ENCODE measurements around the gene CMTM6.
"Not testable (repeated sequence)": the region's sequence is repeated elsewhere in the genome, so short reads cannot be mapped to it uniquely, and the experiment has no call there.

The CMTM6 gene

DNA sequence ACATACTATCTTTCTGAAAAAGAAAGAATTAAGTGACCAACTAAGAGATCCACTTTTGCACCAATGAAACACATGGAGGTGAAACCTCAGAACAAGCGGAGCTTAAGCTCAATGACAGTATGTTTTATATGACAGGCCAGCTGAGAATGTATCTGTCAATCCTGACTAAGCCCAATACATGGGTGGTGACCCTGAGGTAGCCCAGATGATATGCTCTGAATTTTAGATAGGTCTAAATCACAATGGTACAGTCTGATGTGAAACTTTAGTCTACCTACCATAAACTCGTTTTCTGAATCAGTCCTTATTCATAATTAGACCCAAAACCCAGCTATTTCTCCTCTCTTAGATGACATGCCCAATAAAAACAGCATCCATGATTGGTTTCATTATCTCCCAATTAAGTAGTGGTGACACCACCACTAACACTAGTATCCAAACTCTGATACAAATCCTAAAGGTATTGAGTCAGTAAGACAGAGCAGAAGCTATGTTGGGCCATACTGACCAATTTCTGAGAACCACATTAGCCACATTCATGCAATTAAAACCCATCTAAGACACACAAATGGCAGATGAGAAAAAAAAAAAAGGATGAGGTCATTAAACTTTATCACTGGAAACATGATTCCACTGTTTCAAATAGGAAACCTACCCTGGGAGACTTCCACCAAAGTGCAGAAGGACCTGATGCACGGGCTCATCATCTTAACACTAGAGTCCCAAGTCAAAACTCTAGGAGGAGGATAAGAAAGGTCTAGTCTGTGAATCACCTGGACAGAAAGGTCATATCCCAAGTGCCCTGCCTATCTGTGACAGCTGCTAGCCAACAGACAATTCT is 20.6 kb downstream of the CMTM6 start:
- no peak for DNase-seq (ENCODE audit: insufficient read length, low spot score)
- FAIRE-seq: peak; percentile 35
- TF ChIP-seq, protein P1, sequence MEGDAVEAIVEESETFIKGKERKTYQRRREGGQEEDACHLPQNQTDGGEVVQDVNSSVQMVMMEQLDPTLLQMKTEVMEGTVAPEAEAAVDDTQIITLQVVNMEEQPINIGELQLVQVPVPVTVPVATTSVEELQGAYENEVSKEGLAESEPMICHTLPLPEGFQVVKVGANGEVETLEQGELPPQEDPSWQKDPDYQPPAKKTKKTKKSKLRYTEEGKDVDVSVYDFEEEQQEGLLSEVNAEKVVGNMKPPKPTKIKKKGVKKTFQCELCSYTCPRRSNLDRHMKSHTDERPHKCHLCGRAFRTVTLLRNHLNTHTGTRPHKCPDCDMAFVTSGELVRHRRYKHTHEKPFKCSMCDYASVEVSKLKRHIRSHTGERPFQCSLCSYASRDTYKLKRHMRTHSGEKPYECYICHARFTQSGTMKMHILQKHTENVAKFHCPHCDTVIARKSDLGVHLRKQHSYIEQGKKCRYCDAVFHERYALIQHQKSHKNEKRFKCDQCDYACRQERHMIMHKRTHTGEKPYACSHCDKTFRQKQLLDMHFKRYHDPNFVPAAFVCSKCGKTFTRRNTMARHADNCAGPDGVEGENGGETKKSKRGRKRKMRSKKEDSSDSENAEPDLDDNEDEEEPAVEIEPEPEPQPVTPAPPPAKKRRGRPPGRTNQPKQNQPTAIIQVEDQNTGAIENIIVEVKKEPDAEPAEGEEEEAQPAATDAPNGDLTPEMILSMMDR (IDR thresholded peaks at IDR 0.05; ENCODE audit: insufficient read depth, missing control alignments): no peak

DNA sequence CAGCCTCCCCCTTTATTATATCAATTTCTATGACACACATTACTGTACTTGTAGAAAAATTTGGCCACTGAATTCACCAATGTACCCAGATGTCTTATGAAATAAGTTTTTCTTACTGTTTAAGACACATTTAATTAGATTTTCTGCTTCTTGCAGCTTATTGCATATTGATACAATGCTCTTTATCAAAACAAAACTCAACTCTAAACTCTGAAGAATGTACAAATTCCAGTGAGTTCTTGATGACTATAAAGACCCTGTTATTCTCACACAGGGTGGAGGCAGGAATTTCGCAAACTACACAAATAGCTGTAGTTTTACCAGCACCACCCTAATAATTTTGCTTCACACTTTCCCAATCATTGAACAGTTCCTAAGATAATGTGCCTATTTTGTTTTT is 22.0 kb downstream of the CMTM6 start:
- TF ChIP-seq, protein P1 (IDR thresholded peaks at IDR 0.05; ENCODE audit: insufficient read depth, missing control alignments): no peak
- DNase-seq (ENCODE audit: insufficient read length, low spot score) (no peak), FAIRE-seq (no peak)

DNA sequence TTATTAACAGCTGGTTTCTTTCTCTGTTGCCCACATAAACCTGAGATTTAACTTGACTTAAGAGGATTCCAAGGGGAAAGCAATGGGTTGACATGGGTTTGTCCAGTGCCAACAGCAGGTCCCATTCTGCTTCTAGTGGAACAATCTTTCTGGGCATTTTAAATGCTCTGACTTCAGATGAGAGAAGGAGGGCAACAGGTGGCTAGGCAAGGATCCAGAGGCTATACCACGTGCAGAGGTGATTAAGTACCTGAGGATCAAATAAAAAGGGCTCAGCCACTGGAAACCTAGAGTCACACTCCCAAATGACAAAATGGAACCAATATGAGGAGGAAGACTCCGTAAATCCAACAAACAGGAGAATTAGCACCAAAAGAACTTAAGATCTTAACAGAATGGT is 28.5 kb downstream of the CMTM6 start:
- FAIRE-seq: no peak
- TF ChIP-seq, protein P1 (IDR thresholded peaks at IDR 0.05; ENCODE audit: insufficient read depth, missing control alignments): no peak

DNA sequence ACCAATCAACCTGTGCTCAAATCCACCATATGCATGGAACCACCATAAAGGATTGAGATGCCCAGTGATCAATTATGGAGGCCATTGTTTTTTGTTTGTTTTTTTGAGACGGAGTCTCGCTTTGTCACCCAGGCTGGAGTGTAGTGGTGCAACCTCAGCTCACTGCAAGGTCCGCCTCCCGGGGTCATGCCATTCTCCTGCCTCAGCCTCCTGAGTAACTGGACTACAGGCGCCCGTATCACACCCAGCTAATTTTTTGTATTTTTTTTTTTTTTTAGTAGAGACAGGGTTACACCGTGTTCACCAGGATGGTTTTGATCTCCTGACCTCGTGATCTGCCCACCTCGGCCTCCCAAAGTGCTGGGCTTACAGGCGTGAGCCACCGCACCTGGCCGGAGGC is 30.5 kb downstream of the CMTM6 start:
- DNase-seq (ENCODE audit: insufficient read length, low spot score); FAIRE-seq: not testable (repeated sequence)

More for the DNA sequence above, 28.5 kb downstream of the CMTM6 start:
- DNase-seq (ENCODE audit: insufficient read length, low spot score): no peak

DNA sequence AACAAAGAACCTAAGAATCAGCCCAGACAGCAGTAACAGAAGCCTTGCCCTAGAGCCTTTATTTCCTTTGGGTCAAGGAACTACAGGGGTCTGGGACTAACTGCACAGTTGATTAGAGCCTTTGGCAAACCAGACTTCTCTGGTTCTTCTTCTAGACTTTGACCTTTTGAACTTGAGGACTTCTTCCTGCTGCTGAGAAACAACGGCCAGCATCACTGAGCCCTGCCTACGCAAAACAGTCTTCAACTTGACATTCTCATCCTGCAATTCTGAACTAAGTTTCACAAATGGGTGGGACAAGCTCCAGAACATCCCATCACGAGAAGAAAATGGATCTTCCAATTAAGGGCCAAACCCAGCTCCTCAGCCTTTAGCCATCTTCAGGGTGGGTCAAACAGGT is 31.4 kb downstream of the CMTM6 start:
- DNase-seq (ENCODE audit: insufficient read length, low spot score) (no peak), FAIRE-seq (no peak)

DNA sequence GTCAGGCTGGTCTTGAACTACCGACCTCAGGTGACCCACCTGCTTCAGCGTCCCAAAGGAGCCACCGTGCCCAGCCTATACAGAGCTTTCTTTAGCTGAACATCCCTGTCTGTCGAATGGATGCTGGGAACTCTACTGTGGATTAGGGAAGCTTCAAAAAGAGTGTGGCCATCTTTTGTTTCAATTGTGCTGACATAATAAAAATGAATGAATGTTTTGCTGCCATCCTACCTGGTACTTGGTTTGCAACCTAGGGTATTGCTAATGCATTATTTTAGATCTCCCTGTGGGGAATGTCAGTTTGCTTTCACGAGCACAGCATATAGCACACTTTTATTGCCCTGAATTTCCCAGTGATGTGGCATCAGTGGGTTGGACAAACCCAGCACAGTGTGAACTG is 32.3 kb downstream of the CMTM6 start:
- DNase-seq (ENCODE audit: insufficient read length, low spot score) (no peak), FAIRE-seq (no peak)
- TF ChIP-seq, protein P1 (IDR thresholded peaks at IDR 0.05; ENCODE audit: insufficient read depth, missing control alignments): no peak

More for the DNA sequence above, 31.4 kb downstream of the CMTM6 start:
- TF ChIP-seq, protein P1 (IDR thresholded peaks at IDR 0.05; ENCODE audit: insufficient read depth, missing control alignments): no peak

DNA sequence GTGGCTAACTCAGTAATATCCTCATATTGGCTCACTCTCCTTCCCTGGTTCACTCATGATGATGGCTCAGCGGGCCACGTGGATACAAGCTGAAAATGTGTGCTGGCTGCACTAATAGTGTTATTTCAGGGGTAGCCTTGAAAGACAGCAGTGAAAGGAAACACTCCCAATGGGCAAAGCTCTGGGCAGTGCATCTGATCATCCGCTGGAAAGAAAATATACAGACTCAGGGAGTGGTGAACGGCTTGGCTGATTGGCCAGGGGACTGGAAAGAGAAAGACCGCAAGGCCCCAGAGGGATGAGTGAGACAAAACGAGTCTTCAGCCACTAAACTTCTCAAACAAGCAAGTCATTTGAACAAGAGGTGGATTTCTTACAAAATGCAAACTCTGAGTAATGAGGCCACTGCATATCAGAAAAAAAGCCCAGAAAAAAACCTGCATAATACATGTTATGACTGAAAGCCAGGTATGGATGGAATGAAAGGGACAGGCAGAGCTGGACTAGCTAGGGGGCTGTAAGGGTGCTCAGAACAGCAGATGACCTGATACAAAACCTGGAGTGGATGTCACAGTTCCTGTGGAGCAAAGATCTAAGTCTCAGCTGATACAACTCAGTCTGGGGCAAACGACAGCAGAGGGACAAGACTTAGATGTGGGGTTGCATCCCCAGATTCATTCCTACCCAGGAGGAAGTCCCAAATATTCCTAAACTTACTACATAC is 33.3 kb downstream of the CMTM6 start:
- DNase-seq (ENCODE audit: insufficient read length, low spot score) (no peak), FAIRE-seq (no peak)
- TF ChIP-seq, protein P1 (IDR thresholded peaks at IDR 0.05; ENCODE audit: insufficient read depth, missing control alignments): no peak
